HG02642 (cell line): Measurements from ENCODE around the gene SLC38A6.

Experiments
- ATAC-seq: cut with Tn5 transposase; IDR thresholded peaks from one replicate; pipeline ENCODE4 v1.9.1; 2021; ENCODE audit warnings: mild to moderate bottlenecking; ENCODE audit not compliant: unreplicated experiment, poor library complexity

The SLC38A6 gene

GRCh38 chr14:60980811-60981632 lies at the start of gene SLC38A6, which contains the start of gene TRMT5:
SLC38A6 (plus strand) TSS chr14:60981245; CDS start chr14:60981278, 33 bp downstream.
TRMT5 (minus strand) TSS chr14:60981079; CDS start chr14:60980973, 106 bp downstream.
- peak; percentile 88 for ATAC-seq

DNA sequence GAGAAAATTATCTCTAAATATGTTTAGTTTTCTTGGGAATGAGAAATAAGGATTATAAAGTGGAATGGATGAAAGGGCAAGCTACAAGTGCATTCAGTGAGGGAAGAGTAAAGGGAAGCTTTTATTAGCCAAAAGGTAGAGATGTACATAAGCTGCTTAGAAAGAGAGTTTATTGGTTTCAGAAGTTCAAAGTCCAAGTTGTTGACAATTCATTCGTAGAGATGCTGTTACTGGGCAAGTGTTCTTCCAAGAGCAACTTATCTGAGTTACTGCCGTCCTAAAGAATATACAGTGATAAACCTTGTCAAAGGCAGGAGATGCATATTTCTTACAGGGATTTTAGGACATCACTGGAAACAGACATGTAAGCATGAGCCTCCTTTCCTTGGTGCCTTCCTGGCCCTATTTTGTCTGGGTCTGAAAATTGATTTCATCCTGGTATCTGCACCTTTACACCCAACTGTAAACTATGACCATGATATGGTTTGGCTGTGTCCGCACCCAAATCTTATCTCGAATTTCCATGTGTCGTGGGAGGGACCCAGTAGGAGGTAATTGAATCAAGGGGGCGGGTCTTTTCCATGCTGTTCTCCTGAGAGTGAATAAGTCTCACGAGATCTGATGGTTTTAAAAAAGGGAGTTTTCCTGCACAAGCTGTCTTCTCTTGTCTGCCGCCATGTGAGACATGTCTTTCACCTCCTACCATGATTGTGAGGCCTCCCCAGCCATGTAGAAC lies 47.0 kb upstream of the SLC38A6 start:
- no peak for ATAC-seq

DNA sequence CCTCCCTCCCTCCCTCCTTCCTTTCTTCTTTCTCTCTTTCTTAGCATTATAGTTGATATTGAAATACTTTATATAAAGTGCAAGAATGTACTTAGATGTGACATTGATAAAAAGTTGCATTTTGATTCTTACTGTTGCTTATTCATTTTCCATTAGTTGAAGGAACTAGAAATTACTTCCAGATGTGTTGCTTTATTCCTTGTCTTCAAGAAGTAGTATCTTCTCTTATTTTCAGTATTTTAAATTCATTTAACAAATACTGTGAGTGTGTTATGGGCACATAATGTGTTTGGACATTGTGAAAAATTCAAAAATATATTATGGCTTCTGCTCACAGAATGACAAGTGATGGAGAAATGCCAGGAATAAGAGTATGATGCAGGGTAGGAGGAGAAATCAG lies 45.7 kb upstream of the SLC38A6 start:
- no peak for ATAC-seq

GRCh38 chr14:60943637-60944032 lies 37.4 kb upstream of the SLC38A6 start:
- ATAC-seq = no peak

- ATAC-seq = no peak
Observed at GRCh38 chr14:60944204-60944603, 36.8 kb upstream of the SLC38A6 start.

- no peak for ATAC-seq
Observed at GRCh38 chr14:60945984-60946383, 35.1 kb upstream of the SLC38A6 start.

DNA sequence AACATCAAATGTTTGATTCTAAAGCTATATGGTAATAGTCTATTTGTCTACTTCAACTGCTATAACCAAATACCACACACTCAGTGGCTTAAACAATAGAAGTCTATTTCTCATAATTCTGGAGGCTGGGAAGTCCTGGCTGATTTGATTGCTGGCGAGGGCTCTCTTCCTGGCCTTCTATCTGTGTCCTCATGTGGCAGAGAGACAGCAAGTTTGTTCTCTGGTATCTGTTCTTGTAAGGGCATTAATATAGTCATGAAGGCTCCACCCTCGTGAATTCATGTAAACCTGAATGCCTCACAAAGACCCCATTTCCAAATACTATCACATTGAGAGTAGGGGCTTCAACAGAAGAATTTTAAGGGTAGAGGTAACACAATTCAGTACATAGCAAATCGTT lies 34.3 kb upstream of the SLC38A6 start:
- ATAC-seq = no peak

DNA sequence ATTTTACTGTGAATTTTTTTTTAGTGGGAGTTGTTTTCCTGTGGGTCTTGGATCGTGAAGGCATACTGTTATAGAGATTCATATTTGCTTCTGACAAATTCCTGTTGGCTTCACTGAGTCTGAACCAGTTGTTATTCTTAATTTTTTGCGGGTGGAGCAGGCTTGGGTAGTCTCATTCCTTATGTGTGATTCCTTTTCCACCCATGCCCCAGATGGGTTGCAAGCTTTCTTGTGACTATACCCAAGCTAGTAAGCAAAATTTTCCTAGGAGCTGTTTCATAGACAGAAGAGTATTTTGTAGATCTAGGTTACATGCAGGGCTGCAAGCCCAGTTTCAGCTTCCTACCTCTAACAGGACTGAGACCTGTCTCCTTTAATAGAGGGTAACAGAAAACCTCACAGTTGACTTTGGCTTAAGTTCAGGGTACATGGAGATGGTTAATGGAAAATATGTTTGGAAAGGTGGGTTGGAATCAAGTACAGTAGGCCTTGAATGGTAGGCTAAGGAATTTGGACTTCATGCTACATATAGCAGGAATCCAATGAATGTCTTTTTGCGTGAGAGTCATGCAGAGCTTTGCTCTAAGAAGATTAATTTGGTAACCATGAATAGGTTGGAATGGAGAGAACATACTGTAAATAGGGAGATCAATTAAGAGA lies 29.1 kb upstream of the SLC38A6 start:
- ATAC-seq = no peak

DNA sequence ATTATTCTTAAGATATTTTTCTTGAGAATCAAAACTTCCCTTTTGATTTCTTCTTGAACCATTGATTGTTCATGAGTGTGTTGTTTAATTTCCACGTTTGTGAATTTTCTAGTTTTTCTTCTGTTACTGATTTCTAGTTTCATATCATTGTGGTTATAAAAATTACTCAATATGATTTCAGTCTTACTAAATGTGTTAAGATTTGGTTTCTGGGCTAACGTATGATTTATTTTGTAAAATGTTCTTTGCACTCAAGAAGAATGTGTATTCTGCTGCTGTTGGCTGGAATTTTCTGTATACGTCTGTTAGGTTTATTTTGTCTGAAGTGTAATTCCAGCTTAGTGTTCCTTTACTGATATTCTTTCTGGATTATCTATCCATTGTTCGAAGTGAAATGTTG lies 24.8 kb upstream of the SLC38A6 start:
- no peak for ATAC-seq

DNA sequence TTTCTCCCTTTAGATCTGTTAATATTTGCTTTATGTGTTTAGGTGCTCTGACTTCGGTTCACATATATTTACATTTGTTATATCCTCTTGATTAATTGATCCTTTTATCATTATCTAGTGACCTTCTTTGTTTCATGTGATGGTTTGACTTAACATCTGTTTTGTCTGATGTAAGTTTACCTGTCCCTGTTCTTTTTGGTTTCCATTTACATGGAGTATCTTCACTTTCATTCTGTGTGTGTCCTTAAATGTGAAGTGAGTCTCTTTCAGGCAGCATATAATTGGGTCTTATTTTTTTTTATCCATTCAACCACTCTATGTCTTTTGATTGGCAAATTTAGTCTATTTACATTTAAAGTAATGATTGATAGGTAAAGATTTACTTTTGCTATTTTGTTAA lies 24.4 kb upstream of the SLC38A6 start:
- ATAC-seq = no peak

- ATAC-seq = no peak
Observed at GRCh38 chr14:60958146-60958545, 22.9 kb upstream of the SLC38A6 start.

DNA sequence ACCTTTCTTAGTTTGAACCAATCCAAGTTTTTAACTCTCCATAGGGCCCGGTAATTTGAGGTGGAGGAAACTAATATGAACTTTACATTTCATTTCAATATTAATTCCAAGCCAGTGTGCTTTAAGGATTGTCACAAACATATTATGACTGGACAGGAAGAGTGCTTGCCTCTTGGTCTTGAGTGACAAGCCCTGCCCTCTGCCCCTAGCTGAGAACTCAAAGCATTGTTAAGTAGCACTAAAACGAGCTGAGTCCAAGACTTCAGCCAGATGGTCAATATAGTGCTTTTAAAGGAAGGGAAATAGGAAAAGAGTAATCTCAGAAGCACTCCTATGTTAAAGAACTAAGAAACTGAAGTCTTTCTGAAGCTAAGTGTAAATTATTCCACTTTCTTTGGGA lies 17.3 kb upstream of the SLC38A6 start:
- ATAC-seq = no peak

- ATAC-seq = no peak
Observed at GRCh38 chr14:60964904-60965303, 16.1 kb upstream of the SLC38A6 start.

- ATAC-seq = no peak
Observed at GRCh38 chr14:60965402-60965801, 15.6 kb upstream of the SLC38A6 start.

- no peak for ATAC-seq
Observed at GRCh38 chr14:60968099-60968498, 12.9 kb upstream of the SLC38A6 start.

GRCh38 chr14:60968671-60969070 lies 12.4 kb upstream of the SLC38A6 start:
- ATAC-seq = no peak

DNA sequence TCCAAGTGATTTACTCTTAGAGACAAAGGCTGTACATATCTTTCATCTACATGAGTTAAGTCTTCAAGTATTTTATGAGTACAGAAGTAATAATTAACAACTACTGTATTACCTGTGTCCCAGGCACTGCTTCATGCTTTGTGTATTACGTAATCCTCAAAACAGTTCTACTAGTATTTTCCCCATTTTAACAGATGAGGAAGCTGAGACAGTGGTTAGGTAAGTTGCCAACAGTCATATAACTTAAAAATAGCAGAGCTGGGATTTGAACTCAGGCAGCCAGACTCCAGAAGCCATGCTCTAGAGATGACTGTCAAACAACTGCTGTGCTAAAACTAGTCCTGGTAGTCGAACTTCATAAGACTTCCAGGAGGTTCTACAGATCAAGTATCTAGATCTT lies 10.9 kb upstream of the SLC38A6 start:
- ATAC-seq = no peak

DNA sequence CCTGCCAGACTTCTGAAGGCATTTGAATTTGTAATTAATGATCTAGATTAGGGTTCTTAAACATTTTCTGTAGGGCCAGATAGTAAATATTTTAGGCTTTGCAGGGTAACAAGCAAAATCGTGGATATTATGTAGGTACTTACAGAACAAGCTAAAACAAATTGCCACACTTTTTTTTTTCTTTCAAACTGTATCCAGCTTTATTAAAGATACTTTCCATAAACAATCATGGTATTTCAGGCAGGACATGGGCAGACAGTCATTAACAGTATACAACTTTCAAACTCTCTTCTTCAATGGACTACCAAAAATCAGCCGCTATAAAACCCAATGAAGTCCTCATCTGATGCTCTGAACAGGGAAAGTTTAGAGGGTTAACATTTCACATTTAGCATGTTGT lies 9.8 kb upstream of the SLC38A6 start:
- no peak for ATAC-seq

GRCh38 chr14:60972295-60972694 lies 8.8 kb upstream of the SLC38A6 start:
- ATAC-seq = no peak

GRCh38 chr14:60973070-60973469 lies 8.0 kb upstream of the SLC38A6 start:
- no peak for ATAC-seq

DNA sequence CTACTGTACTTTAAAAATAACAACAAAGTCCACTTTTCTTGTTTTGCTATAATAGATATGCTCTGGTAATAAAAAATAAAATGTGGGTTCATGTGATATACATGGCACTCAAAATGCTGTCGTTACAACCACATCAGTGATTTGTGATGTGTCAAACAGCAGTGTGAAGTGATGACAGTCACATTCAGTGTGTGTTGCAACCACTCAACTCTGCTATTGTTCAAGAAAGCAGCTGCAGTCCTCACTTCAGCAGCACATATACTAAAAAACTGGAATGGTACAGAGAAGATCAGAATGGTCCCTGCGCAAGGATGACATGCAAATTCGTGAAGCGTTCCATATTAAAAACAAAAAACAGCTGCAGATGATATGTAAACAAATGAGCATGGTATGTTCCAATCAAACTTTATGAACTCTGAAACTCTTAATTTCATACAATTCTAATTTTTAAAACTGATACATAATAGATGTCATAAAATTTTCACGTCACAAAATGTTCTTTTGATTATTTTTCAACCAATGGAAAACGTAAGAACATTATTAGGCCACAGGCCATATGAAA lies 6.9 kb upstream of the SLC38A6 start:
- no peak for ATAC-seq
